ENCODE measurements around the gene BST2. TPM values are rescaled to one million over a fixed set of nuclear protein-coding genes. Genes with fewer than 3 reads are reported as not detected.
A peak's percentile ranks its signal among the peaks of the same experiment; 100 is the strongest.

The BST2 gene
- total RNA-seq, 2 experiments from 2014 or later: 101 to 146 TPM

DNA sequence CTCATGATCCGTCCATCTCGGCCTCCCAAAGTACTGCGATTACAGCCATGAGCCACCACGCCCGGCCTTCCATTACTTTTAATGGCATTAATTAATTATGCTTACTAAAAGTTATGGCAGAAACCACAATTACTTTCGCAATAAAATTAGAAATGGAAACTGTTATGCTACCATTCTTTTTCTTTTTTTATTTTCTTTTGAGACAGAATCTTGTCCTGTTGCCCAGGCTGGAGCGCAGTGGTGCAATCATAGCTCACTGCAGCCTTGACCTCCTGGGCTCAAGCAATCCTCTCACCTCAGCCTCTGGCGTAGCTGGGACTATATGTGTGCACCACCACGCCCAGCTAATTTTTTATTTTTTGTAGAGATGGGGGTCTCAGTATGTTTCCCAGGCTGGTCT, 4.6 kb upstream of the BST2 start:
- DNase-seq (ENCODE audit: low spot score): no peak
- no peak overlapping the region for H2AFZ ChIP-seq (ENCODE audit: low read length)
- peaks cover 46% of the 10 kb centered on the region for H3K36me3 ChIP-seq (ENCODE audit: insufficient read depth, low read length)
- ChIA-PET POLR2A (interaction anchor here (0.6 to 0.7 kb wide), 2 partner anchors 377 to 534 kb away, joined by 4 to 10 read pairs; no protein-coding TSS in a partner anchor), CTCF (ENCODE audit: unreplicated experiment) (interaction anchor here (0.6 to 0.9 kb wide), 2 partner anchors 10 to 1632 kb away, joined by 3 read pairs; partner anchors contain the start of gene MVB12A)
- no peaks in the 10 kb centered on the region for H3K9me3 ChIP-seq (ENCODE audit: low read length)
- no peaks in the 10 kb centered on the region for H3K9me2 ChIP-seq (ENCODE audit: insufficient read depth, low read length)
- TF ChIP-seq, protein P1, sequence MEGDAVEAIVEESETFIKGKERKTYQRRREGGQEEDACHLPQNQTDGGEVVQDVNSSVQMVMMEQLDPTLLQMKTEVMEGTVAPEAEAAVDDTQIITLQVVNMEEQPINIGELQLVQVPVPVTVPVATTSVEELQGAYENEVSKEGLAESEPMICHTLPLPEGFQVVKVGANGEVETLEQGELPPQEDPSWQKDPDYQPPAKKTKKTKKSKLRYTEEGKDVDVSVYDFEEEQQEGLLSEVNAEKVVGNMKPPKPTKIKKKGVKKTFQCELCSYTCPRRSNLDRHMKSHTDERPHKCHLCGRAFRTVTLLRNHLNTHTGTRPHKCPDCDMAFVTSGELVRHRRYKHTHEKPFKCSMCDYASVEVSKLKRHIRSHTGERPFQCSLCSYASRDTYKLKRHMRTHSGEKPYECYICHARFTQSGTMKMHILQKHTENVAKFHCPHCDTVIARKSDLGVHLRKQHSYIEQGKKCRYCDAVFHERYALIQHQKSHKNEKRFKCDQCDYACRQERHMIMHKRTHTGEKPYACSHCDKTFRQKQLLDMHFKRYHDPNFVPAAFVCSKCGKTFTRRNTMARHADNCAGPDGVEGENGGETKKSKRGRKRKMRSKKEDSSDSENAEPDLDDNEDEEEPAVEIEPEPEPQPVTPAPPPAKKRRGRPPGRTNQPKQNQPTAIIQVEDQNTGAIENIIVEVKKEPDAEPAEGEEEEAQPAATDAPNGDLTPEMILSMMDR (conservative IDR thresholded peaks at IDR 0.05; ENCODE audit: low read length): no peak
- no peak for TF ChIP-seq EZH2phosphoT487 (IDR thresholded peaks at IDR 0.05; ENCODE audit: borderline replicate concordance, low read depth, low read length)
- H3K79me2 ChIP-seq (ENCODE audit: insufficient read depth, low read depth, low read length): peaks cover 50% of the 10 kb centered on the region
- intact Hi-C loops (cut with micrococcal nuclease; ENCODE audit: unreplicated experiment): loop anchor here (5.0 kb wide), 2 partner anchors 57 to 102 kb away; partner anchors contain the start of gene PGLS
- BruUV-seq (replicated peaks): no TSS peak
- peaks cover 46% of the 10 kb centered on the region for H3K4me1 ChIP-seq (ENCODE audit: insufficient read depth, low read length, poor library complexity, severe bottlenecking)
- H3K4me3 ChIP-seq (ENCODE audit: low read depth, low read length, poor library complexity, severe bottlenecking): no peak overlapping the region
- H4K20me1 ChIP-seq (ENCODE audit: insufficient read depth, low read length): no peaks in the 10 kb centered on the region
- peak overlapping the region; percentile 24; the same call in 1 of the 2 replicates for H3K4me2 ChIP-seq (ENCODE audit: low read length)
- no peak overlapping the region for H3K27ac ChIP-seq (ENCODE audit: low read depth, low read length, poor library complexity, severe bottlenecking)

DNA sequence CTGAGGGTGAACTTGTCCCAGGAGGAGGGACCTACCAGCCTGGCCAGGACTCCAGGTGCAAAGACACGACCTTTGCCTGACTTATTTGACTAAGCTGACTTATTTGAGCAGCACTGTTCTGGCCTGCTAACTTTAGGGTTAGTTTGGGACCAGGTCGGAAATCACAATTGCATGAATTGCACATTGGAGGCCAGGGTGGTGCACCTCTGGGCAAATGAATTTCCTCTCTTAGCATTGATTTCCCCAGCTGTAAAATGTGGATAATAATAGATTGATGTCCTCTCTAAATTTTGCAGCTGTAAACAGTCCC, 1.4 kb upstream of the BST2 start:
- H4K20me1 ChIP-seq (ENCODE audit: insufficient read depth, low read length): 0 out of 2 replicates have a peak, but pooled peaks cover 3% of the 10 kb centered on the region
- H3K4me2 ChIP-seq (ENCODE audit: low read length): peak overlapping the region; percentile 86
- ChIA-PET POLR2A (interaction anchor here (0.6 to 2.5 kb wide), 4 partner anchors 11 to 199 kb away, joined by 3 to 13 read pairs (median 4); partner anchors contain the start of gene MVB12A), CTCF (ENCODE audit: unreplicated experiment) (no interaction called here)
- peaks cover 28% of the 10 kb centered on the region for H3K36me3 ChIP-seq (ENCODE audit: insufficient read depth, low read length)
- H3K27ac ChIP-seq (ENCODE audit: low read depth, low read length, poor library complexity, severe bottlenecking): peak overlapping the region; percentile 93
- H3K79me2 ChIP-seq (ENCODE audit: insufficient read depth, low read depth, low read length): peaks cover 76% of the 10 kb centered on the region
- no peaks in the 10 kb centered on the region for H3K9me3 ChIP-seq (ENCODE audit: low read length)
- H2AFZ ChIP-seq (ENCODE audit: low read length): no peak overlapping the region
- intact Hi-C loops (cut with micrococcal nuclease; ENCODE audit: unreplicated experiment): loop anchor here (5.0 kb wide), 2 partner anchors 60 to 105 kb away; partner anchors contain the start of gene PGLS
- TF ChIP-seq EZH2phosphoT487 (IDR thresholded peaks at IDR 0.05; ENCODE audit: borderline replicate concordance, low read depth, low read length): no peak
- TF ChIP-seq, protein P1 (conservative IDR thresholded peaks at IDR 0.05; ENCODE audit: low read length): no peak
- no TSS peak for BruUV-seq (replicated peaks)
- H3K9me2 ChIP-seq (ENCODE audit: insufficient read depth, low read length): no peaks in the 10 kb centered on the region
- H3K4me3 ChIP-seq (ENCODE audit: low read depth, low read length, poor library complexity, severe bottlenecking): peak overlapping the region; percentile 90
- peaks cover 39% of the 10 kb centered on the region for H3K4me1 ChIP-seq (ENCODE audit: insufficient read depth, low read length, poor library complexity, severe bottlenecking)
- DNase-seq (ENCODE audit: low spot score): peak; percentile 68
